ENCODE results near the gene UMPS. TPM values are rescaled to one million over a fixed set of nuclear protein-coding genes. Genes with fewer than 3 reads are reported as not detected.

The UMPS gene
- 10 to 100 TPM; 18.5 to 37.4 (median 25.5) TPM for total RNA-seq

DNA sequence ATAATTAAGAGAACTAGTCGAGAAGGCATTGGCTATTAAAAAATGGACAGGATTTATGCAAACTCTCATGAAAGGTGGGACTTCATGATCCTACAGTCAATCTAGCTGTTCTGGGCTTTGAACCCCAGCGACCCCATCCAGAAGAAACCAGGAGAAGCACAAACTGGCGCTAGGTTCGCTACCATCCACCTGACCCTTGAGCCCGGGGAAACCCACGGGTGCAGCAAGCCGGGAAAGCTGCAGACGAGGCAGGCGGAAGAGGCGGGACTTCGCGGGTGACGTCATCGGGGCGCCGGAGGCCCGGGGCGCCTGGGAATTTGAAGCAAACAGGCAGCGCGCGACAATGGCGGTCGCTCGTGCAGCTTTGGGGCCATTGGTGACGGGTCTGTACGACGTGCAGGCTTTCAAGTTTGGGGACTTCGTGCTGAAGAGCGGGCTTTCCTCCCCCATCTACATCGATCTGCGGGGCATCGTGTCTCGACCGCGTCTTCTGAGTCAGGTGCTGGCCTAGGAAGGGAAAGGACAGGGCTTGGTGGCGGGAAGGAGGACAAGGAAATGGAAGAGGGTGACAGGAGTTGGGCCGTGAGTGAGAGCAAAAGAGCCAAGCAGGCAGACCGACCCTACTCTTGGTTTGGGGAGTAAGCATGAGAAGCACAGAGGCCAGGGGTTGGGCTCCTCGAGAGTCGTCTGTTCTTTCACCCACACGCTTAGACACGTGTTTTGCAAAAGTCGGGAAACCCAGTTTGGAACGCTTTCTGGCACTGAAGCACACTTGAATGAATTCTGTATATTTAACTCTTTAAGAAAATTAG is at the start of gene UMPS:
Gene UMPS (plus strand): TSS at position 324 of the 812 bp plus-strand sequence. CDS start 20 bp downstream, at position 344.
- DNase-seq = peak; percentile 88 to 93
- Histone ChIP-seq H3K27ac (peak within 1 kb of the TSS in 2 of 3 donors; percentile 51 to 59), H3K9me3 (no peaks in the 10 kb centered on the region), H3K27me3 (no peaks in the 10 kb centered on the region), H3K4me1 (peaks cover 14 to 20% of the 10 kb centered on the region in 2 donors), H3K4me3 (replicated peaks in 1 of 3) (peak within 1 kb of the TSS; percentile 27 to 89 (median 72)), H3K36me3 (peaks cover 0 to under 1% of the 10 kb centered on the region in 2 donors)
- TF ChIP-seq, protein P1, sequence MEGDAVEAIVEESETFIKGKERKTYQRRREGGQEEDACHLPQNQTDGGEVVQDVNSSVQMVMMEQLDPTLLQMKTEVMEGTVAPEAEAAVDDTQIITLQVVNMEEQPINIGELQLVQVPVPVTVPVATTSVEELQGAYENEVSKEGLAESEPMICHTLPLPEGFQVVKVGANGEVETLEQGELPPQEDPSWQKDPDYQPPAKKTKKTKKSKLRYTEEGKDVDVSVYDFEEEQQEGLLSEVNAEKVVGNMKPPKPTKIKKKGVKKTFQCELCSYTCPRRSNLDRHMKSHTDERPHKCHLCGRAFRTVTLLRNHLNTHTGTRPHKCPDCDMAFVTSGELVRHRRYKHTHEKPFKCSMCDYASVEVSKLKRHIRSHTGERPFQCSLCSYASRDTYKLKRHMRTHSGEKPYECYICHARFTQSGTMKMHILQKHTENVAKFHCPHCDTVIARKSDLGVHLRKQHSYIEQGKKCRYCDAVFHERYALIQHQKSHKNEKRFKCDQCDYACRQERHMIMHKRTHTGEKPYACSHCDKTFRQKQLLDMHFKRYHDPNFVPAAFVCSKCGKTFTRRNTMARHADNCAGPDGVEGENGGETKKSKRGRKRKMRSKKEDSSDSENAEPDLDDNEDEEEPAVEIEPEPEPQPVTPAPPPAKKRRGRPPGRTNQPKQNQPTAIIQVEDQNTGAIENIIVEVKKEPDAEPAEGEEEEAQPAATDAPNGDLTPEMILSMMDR (IDR thresholded peaks at IDR 0.05) = no peak
- TF ChIP-seq POLR2A (IDR thresholded peaks at IDR 0.05) = peak in 1 of 2 donors; percentile 75
- intact Hi-C loops (cut with DNase I) = no loop called here
- 1% methylated on average over 40 to 43 of the region's 44 CpGs for WGBS, 2 donors

DNA sequence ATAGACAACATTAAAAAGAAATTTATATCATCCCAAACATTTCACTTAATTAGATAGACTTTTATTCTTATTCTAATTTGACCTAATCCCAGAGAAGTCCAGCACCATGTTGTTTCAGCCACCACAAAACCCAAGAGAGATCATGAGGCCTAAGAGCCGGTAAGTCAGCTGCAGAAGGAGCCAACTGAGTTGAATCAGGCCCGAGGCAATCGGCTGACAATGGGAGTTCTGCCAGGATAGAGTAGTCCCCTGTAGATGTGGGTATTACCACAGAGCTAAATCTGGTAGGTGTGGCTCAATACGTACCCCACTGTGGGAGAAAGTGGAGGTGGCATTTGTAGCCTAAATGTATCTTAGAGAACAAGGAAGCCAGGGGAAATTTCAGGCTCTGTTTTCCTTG is 49.7 kb upstream of the UMPS start:
- Histone ChIP-seq H3K4me1 (no peaks in the 10 kb centered on the region), H3K4me3 (replicated peaks in 1 of 3) (no peak overlapping the region), H3K27ac (no peak overlapping the region), H3K27me3 (no peaks in the 10 kb centered on the region), H3K36me3 (peaks cover 0 to 2% of the 10 kb centered on the region in 2 donors), H3K9me3 (no peaks in the 10 kb centered on the region)
- no peak for DNase-seq
- no peak for TF ChIP-seq POLR2A (IDR thresholded peaks at IDR 0.05)
- TF ChIP-seq, protein P1 (IDR thresholded peaks at IDR 0.05) = no peak
- 79 to 91% methylated on average over 4 of the region's 4 CpGs for WGBS, 2 donors
- intact Hi-C loops (cut with DNase I) = no loop called here

DNA sequence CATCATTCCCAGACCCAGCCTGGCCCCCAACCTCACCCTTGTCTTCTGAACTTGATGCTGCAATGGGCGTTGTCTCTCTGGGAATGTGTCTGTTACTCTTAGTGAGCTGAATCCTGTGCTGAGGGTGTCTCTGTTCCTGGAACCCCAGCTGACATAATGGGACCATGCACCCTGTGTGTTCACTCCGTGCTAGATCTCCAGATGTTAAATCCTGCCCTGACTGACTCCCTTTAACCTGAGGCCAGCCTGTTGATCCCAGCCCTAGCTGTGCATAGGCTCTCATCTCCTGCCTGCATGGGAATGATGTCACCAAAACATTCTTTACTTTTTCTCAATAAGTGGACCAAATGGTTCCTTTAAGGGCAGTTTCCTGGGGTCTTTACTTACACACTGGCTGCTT is 48.0 kb upstream of the UMPS start:
- TF ChIP-seq POLR2A (IDR thresholded peaks at IDR 0.05) = no peak
- TF ChIP-seq, protein P1 (IDR thresholded peaks at IDR 0.05) = no peak
- H3K9me3 ChIP-seq = no peaks in the 10 kb centered on the region
- no peaks in the 10 kb centered on the region for H3K36me3 ChIP-seq
- intact Hi-C loops (cut with DNase I) = no loop called here
- H3K4me1 ChIP-seq = no peaks in the 10 kb centered on the region
- DNase-seq = no peak
- WGBS, 2 donors = 90% methylated on average over 2 of the region's 2 CpGs
- H3K27me3 ChIP-seq = no peaks in the 10 kb centered on the region
- no peak overlapping the region for H3K4me3 ChIP-seq (replicated peaks in 1 of 3)
- H3K27ac ChIP-seq = no peak overlapping the region

DNA sequence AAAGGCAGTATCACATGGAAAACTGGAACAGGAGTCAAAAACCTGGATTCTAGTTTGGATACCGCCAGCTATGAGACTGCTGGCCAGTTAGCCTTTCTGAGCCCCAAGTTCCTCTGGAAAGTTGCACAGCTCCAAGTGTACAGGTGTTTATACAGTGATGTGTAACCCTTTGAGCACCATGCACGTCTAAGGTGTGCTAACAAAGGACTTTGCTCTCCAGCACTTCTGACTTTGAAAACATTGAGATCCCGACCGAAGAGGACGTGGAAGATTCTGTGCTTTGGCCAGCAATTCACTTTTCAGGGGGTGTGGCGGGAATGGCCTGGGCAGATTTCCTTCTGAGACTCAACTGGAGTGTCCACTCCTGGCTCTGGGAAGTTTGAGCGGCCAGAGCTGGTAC is 45.8 kb upstream of the UMPS start:
- H3K4me3 ChIP-seq (replicated peaks in 1 of 3) = no peak overlapping the region
- no peaks in the 10 kb centered on the region for H3K4me1 ChIP-seq
- no peaks in the 10 kb centered on the region for H3K9me3 ChIP-seq
- peak in 1 of 2 donors; percentile 1 for DNase-seq
- no peaks in the 10 kb centered on the region for H3K27me3 ChIP-seq
- 46 to 66% methylated on average over 7 of the region's 7 CpGs for WGBS, 2 donors
- H3K27ac ChIP-seq = no peak overlapping the region
- H3K36me3 ChIP-seq = no peaks in the 10 kb centered on the region
- TF ChIP-seq, protein P1 (IDR thresholded peaks at IDR 0.05) = no peak
- no peak for TF ChIP-seq POLR2A (IDR thresholded peaks at IDR 0.05)
- intact Hi-C loops (cut with DNase I) = no loop called here

DNA sequence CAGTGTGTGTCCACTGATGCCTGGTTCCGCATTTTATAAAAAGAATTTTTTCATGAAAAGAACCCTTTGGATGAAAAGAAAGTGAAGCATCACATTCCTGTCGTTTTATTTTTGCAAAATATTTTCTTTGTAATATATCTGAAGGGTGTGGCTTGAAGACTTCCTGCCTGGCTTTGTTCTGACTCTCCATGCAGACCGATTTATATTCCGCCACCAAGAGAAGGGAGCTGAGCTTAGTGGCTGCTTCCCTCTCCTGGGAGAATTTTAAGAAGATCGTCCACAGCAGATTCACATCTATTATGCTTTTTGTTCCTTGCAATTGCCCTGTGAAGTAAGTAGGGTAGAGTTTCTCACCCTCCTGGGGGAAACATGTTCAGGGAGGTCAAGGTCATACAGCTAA is 45.2 kb upstream of the UMPS start:
- TF ChIP-seq, protein P1 (IDR thresholded peaks at IDR 0.05) = no peak
- no peak for TF ChIP-seq POLR2A (IDR thresholded peaks at IDR 0.05)
- H3K27me3 ChIP-seq = no peaks in the 10 kb centered on the region
- 59 to 67% methylated on average over 5 of the region's 5 CpGs for WGBS, 2 donors
- H3K36me3 ChIP-seq = no peaks in the 10 kb centered on the region
- H3K4me1 ChIP-seq = no peaks in the 10 kb centered on the region
- no peak overlapping the region for H3K27ac ChIP-seq
- no peak overlapping the region for H3K4me3 ChIP-seq (replicated peaks in 1 of 3)
- DNase-seq = no peak
- intact Hi-C loops (cut with DNase I) = no loop called here
- no peaks in the 10 kb centered on the region for H3K9me3 ChIP-seq
